SIG-M5 treated with dmso at 0.1 percent for 504 hours (cell line): ENCODE data around the gene TIAM1.
"Not testable (repeated sequence)": the region's sequence is repeated elsewhere in the genome, so short reads cannot be mapped to it uniquely, and the experiment has no call there.

Source experiments
- DNase-seq: peaks from one replicate; lab custom pipeline; 2025; ENCODE audit not compliant: unreplicated experiment; lab: John Stamatoyannopoulos, UW

TIAM1 gene

DNA sequence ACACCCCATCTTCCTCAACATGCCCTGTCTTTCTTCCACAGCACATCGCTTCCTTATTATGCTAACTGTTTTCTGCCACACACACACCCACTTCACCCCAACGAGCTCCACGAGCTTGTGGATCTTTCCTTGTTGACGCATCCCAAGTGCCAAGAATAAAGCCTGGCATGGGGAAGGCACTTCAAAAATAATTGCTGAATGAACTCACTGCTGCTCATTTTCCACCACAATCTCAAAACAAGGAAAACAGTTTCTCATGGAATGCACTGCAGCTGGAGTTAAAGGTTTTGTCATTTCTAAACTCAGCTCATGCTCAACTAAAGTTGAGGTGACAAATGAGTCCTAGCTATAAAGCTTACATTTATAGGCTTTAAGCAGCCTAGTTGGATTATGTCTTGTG lies 86.0 kb downstream of the TIAM1 start:
- no peak for DNase-seq

- no peak for DNase-seq
These were observed 86.8 kb downstream of the TIAM1 start for GRCh38 chr21:31257265-31257664.

DNA sequence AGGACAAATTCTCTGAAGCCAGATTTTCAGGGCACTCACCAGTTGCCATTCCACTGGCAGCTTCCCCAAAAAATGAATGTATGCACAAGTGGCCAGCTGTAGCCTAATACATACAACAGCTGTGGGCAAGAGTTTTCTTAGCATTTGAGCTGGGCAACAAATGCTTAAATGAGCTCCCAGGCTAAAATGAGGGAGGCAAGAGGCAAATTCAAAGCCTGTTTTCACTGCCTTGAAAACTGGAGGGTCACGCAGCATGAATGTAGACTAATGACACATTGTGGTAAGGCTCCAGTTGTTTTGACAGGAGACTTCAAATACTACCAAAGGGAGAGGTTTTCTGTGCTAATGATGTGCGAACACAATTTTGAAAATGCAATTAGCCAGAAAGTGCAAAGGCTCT lies 88.2 kb downstream of the TIAM1 start:
- no peak for DNase-seq

DNA sequence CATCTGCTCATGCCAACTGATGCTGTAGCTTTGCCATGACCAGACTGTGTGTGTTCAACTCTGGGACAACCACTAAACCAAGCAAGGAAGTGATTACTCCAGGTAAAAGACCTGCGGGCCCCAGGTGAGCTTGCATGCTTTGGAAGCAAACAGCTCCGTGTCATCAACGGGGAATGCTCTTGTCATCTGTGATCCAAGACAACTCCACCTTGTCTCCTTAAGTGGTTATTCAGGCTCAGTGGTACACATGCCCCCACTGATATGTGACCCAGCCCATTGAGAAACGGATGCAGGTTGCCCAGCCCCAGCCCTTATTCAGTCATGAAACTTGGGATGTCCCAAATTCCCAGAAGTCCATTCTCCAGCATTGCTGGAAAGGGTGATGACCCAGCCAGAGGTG lies 89.0 kb downstream of the TIAM1 start:
- DNase-seq: no peak

DNA sequence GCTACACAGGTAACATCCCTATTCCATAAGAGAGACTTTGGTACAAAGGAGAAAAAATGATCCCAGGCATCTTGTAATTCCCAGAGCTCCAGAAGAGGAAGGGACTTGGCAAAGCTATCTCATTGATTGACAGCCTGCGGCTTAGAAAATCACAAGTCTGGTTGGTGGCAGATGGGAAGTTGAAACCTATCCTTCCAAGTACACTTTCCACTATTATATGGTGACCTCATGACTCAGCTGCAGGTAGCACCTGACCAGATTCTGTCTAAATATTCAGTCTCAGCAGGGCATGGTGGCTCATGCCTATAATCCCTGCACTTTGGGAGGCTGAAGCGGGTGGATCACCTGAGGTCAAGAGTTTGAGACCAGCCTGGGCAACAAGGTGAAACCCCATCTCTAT lies 89.9 kb downstream of the TIAM1 start:
- no peak for DNase-seq

- no peak for DNase-seq
These were observed 90.4 kb downstream of the TIAM1 start for GRCh38 chr21:31253684-31254083.

GRCh38 chr21:31252611-31253010 lies 91.5 kb downstream of the TIAM1 start:
- no peak for DNase-seq

DNA sequence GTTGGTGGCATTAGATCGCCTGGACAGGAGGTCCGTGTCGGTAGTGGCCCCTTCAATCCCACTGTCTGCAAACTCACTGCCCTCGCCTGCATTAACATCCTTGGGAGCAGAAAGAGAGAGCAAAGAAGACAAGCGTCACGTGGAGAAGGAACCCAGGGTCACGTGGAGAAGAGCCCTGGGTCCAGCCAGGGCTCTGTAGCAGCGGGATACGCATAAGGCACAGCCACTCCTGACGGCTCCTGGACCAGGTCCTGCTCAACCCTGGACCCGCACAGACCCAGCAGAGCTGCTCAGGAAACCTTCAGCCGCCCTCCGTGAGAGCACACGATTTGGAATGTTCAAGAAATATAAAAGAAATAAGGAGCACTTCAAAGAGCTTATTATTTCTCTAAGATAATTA lies 92.0 kb downstream of the TIAM1 start:
- DNase-seq: no peak

DNA sequence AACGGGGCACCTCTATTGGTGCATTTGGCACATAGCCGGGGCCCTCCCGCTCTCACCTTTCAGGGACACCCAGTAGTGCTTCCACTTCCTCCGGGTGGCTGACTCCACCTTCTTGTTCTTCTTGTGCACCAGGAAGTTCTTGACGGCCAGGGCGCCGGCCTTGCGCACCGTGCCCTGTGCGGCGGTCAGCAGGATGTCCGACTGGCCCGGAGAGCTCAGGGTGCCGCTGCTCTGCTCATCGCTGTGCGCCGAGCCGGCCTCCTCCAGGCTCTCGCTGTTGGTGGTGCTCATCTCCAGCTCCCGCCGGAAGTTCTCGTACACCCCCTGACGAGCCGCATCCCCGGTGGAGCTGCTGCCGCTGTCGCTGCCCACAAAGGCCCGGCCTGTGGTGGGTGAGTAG lies 92.4 kb downstream of the TIAM1 start:
- DNase-seq: no peak

DNA sequence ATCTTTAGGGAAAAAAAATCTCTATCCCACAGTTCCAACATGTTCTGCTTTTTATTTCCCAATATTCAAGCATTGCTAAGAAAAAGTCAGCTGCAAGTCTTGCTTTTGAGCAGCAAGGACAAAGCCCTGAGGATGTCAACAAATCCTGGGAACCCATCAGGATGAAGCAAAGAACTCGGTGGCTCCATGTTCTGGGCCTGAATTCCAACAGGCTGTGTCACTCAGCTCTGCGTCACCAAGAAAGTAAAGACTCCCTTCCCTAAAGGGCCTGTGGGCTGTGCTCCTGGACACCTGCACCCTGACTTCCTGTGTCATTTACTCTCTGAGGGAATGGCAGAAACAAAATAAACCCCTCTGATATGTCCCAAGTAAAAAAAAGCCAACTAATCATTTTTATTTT lies 95.5 kb downstream of the TIAM1 start:
- DNase-seq: no peak

DNA sequence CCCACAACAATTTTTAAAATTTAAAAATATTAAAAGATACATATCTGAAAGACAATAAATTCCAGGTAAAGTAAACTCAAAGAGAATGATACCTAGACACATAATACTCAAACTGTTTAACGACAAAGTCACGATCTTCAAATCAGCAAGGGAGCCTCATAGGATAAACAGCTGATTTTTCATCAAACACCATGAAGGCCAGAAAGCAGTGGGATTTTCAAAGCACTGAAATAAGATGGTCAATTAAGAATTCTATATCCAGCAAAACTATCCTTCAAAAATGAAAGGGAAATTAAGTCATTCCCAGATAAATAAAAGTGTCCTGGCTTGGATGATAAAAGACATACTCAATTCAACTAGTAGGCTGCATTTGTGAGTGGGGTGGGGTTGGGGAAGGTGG lies 100.5 kb downstream of the TIAM1 start:
- DNase-seq: no peak

GRCh38 chr21:31236528-31236927 lies 107.5 kb downstream of the TIAM1 start:
- no peak for DNase-seq

- DNase-seq: no peak
These were observed 108.2 kb downstream of the TIAM1 start for GRCh38 chr21:31235671-31236450.

DNA sequence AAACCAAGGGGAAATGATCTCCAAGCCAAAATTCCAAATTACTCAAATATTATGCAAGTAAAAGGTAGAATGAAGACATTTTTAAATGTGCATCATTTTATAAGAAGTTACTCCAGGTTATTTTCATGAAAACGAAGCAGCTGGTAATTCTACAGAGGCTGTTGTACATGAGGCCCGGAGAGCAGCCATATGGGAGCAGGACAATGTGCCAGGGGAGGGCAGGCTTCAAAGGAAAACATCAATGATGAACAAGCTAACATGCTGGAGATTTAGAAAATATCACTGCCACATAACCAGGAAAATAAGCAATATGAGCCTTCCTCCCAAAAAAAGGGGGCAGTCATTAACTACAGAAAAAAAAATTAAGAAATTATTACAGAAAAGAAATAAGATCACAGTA lies 109.1 kb downstream of the TIAM1 start:
- DNase-seq: no peak

DNA sequence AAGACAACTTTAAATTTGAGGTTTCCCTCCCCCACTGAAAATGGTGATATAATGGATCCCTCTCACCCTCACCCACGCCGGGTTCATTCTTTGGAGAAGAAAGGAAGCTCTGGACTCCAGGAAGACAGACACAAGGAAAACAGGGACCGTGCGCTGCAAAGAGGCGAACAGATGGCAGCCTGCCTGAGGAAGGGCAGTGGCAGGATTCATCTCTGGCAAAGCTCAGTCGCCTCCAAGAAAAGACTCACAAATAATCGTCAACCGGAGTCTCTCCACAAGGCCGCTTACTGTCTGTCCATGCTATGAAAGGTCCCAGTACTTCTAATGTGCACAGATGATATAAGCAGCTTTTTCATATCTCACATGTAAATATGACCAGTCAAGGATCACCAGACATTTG lies 110.3 kb downstream of the TIAM1 start:
- DNase-seq: no peak

DNA sequence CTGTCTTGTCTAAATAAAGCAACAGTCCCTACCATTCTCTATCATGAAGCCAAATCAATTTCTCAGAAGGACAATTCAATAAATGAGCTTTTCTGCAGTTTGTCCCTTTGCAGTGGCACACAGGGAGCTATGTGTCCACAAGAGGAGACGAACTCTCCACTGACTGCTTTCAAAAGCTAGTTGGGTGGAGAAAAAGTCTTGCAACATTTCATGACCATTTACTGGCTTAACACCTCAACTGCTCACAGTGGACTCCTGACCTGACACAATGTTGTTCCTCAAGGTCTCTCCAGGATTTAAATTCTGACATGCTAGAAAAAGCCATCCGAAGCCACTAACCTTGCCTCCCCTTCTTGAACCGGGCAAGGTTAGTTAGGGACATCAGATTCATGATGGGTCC lies 111.7 kb downstream of the TIAM1 start:
- DNase-seq: no peak

GRCh38 chr21:31230937-31231336 lies 113.1 kb downstream of the TIAM1 start:
- no peak for DNase-seq

DNA sequence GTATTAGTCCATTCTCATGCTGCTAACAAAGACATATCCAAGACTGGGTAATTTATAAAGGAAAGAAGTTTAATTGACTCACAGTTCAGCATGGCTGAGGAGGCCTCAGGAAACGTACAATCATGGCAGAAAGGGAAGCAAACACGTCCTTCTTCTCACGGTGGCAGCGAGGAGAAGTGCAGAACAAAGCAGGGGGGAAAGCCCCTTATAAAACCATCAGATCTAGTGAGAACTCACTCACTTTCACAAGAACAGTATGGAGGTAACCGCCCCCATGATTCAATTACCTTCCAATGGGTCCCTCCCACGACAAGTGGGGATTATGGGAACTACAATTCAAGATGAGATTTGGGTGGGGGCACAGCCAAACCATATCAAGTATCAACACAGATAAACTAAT lies 115.3 kb downstream of the TIAM1 start:
- not testable (repeated sequence) for DNase-seq

DNA sequence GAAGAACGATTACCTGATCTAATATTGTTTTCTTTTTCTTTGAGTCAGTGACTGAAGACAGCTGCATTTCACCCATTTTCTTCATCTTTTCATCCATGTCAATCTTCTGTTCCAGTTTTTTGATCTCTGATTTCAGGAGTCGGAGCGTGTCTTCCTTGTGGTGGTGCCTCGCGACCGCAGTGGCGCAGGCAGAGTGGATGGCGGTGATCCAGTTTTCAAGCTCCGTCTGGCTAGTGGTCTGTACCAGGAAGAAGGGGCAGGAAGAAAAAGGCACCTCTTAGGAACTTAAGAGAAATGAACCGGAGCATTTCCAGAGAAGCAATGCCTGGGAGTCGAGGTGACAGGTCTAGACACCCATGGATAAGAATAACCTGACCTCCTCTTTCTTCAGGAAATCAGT lies 118.3 kb downstream of the TIAM1 start:
- no peak for DNase-seq

- no peak for DNase-seq
These were observed 121.9 kb downstream of the TIAM1 start for GRCh38 chr21:31222142-31222541.

DNA sequence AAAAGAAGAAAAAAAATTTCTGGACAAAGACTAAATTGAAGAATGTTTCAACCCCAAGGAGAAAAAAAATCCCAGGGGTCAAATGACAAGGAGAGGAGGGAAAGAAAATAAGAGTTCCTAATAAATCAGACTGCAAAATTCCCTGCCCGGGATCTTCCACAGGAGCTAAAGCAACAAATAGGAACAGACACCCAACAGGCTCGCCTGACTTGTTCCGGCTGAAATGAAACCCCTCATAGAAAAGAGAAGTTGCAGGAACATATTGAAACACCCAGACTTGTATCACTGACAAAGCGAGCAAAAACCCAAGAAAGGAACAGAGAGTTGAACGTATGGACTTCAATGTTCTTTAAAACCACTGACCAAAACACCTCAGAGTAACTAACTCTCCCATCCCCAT lies 123.0 kb downstream of the TIAM1 start:
- DNase-seq: no peak

GRCh38 chr21:31220575-31220974 lies 123.5 kb downstream of the TIAM1 start:
- DNase-seq: no peak

DNA sequence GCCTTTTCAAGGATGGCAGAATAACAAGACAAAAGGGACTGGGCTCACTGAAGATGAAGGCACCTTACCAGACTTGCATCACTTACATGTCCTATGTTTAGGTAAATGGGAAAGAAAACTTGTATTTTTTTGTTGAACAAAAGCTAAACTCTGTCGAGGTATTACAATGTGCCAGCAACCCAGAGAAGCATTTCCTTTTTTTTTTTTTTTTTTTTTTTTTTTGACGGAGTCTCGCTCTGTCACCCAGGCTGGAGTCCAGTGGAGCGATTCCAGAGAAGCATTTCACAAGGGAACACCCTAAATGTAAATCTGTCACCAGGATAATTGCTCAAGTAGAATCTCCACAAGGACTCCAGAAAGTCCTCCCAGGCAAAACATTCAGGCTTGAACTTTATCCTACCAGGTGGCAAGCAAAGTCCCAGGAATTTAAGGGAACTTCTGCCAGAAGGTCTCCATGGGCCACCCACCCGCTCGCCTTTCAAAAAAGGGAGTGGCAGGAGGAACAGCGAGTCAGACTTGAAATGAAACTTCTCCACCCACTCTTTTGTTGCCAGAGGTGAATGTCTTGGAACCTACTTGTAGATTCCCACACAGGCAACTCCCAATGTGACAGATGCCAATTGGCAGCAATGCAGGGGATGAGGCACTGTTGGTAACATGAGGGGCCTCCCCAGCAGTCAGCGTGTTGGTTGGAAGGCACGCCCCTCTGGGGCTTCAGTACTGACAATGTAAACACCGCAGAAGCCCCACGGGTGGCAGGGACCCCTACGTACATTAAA lies 125.0 kb downstream of the TIAM1 start:
- no peak for DNase-seq
